ENCODE measurements around the gene TFEC.

DNA sequence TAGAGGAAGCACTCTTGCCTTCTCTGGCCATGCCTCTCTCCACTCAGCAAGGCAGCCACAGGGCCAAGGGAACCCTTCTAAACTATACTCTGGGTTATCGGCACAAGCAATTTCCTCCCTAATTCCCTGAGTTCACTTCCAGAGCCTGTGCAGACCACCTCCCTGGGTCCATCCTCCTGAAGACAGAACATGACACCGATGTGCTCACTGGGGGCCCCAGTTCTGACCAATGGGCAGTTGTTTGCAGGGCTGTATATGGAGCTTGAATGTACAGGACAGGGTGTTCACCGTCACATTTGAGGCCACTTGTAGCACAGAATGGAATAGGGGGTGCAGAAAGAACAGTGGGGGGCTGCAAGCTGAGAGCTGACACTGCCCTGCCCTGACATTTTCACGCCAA is 77.7 kb downstream of the TFEC start:
- TF ChIP-seq CTCF (IDR thresholded peaks at IDR 0.05) (no peak), POLR2A (IDR thresholded peaks at IDR 0.05) (no peak)
